Measurements from ENCODE around the gene RAMP3.

Gene RAMP3

GRCh38 chr7:45185028-45185863 is 27.7 kb downstream of the RAMP3 start:
- no peak for DNase-seq (ENCODE audit: extremely low read depth, low read depth)
- TF ChIP-seq CTCF (IDR thresholded peaks at IDR 0.05; ENCODE audit: low read depth, low read length): no peak

- no peak for DNase-seq (ENCODE audit: extremely low read depth, low read depth)
- no peak for TF ChIP-seq CTCF (IDR thresholded peaks at IDR 0.05; ENCODE audit: low read depth, low read length)
These were observed 28.3 kb downstream of the RAMP3 start for GRCh38 chr7:45185864-45186250.

- no peak for DNase-seq (ENCODE audit: extremely low read depth, low read depth)
- no peak for TF ChIP-seq CTCF (IDR thresholded peaks at IDR 0.05; ENCODE audit: low read depth, low read length)
These were observed 28.7 kb downstream of the RAMP3 start for GRCh38 chr7:45186261-45186813.

- DNase-seq (ENCODE audit: extremely low read depth, low read depth): no peak
- TF ChIP-seq CTCF (IDR thresholded peaks at IDR 0.05; ENCODE audit: low read depth, low read length): no peak
These were observed 29.7 kb downstream of the RAMP3 start for GRCh38 chr7:45187089-45187945.

- no peak for TF ChIP-seq CTCF (IDR thresholded peaks at IDR 0.05; ENCODE audit: low read depth, low read length)
These were observed 30.4 kb downstream of the RAMP3 start for GRCh38 chr7:45187946-45188411.

GRCh38 chr7:45188736-45189135 is 31.1 kb downstream of the RAMP3 start:
- no peak for DNase-seq (ENCODE audit: extremely low read depth, low read depth)
- no peak for TF ChIP-seq CTCF (IDR thresholded peaks at IDR 0.05; ENCODE audit: low read depth, low read length)

More at GRCh38 chr7:45187946-45188411, 30.4 kb downstream of the RAMP3 start:
- no peak for DNase-seq (ENCODE audit: extremely low read depth, low read depth)
